Activated CD4-positive, alpha-beta T cell treated with anti-CD3 and anti-CD28 coated beads for 48 hours (primary cell): ENCODE data around the gene ARRDC3.
"Not testable (repeated sequence)": the region's sequence is repeated elsewhere in the genome, so short reads cannot be mapped to it uniquely, and the experiment has no call there.

Experiments
- DNase-seq: peaks from one replicate; pipeline ENCODE4 v3.0.0-alpha.2; 2020

Gene ARRDC3, protein sequence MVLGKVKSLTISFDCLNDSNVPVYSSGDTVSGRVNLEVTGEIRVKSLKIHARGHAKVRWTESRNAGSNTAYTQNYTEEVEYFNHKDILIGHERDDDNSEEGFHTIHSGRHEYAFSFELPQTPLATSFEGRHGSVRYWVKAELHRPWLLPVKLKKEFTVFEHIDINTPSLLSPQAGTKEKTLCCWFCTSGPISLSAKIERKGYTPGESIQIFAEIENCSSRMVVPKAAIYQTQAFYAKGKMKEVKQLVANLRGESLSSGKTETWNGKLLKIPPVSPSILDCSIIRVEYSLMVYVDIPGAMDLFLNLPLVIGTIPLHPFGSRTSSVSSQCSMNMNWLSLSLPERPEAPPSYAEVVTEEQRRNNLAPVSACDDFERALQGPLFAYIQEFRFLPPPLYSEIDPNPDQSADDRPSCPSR

DNA sequence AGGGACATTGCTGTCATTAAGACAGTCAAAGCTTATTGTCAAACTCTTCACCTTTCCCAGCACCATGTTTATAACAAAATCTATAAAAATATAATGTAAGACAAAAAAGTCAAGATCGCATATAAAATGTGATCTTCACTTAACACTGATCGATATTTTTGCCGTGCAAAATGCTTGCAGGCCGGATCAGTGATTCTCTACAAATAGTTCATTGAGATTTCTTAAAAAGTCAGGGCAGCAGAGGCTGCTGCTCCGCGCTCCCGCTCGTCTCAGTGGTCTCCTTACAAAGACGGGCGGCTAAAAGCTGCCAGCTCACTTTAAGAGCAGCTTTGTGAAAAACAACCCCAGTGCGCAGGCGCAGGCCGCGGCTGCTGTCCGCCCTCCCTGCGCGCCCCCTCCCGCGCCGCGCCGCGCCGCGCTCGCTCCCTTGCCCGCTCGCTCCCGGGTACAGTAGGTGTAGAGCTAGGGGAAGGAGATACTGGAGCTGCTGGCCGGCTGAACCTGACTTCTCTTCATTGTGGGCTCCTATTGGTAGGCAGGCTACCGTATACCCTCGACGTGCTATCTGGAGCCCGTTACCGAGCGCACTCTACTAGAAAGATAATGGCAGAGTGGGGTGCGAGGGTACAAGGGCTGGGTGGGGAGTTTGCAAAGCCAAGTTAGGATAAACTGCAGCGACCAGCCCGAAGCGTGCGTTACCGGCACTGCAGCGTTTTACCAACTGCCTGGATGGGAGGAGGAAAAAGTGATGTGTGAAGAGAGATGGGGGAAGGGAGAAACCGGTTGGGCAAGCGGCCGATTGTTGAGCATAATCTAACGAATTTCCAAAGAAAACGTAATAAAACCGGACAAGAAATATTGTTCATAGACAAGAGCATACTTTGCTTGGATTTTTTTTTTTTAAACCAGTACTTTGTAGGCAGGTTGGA is at the start of gene ARRDC3:
Gene ARRDC3 (minus strand): TSS at position 291 of the 929 bp plus-strand sequence. CDS start 225 bp downstream, at position 66.
- DNase-seq: peak; percentile 97

DNA sequence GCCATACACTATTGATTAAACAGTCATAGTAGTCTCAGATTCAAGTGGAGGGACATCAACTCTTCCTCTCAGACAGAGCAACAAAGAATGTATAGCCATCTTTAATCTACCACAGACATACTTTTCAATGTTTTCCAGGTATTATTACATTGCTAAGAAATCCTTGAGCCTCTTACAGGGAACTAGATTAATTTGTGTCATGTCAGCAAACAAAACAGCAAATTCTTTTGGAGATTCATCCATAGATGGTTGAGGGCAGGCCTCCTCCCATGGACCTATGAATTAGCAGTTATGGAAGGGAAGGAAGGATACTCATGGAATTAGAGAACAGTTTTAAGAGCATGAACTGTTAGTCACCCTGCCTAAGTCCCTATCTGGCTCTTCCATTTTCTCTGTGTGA is 47.8 kb upstream of the ARRDC3 start:
- DNase-seq: no peak

DNA sequence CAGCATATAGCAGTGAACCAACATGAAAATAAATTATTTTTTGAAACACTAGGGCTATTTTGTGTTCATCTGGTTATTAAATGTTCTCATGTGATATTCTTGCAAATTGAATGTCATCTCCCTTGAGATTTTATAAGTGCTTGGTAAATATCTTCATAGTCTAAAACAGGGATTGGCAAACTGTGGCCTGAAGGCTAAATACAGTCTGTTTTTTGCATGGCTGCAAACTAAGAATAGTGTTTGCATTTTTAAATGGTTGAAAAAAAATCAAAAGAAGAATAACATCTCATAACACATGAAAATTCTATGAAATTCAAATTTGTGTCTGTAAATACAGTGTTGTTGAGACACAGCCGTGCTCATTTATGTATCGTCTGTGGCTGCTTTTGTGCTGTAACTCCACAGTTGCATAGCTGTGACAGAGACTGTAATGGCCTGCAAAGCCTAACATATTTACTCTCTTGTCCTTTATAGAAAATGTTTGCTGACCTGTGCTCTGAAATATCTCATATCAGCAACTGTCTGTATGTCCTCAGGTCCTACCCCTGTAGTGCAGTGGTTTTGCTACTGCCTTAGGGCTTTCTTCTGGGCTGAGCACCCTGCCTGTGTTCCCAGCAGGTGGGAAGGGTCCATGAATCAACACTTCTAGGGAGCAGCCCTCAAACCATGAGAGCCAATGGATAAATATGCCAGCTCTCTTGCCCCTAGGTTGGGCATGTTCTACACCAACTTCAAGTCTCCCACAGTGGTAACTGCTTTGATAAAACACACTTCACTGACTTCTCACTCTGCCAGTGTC is 41.7 kb upstream of the ARRDC3 start:
- no peak for DNase-seq

DNA sequence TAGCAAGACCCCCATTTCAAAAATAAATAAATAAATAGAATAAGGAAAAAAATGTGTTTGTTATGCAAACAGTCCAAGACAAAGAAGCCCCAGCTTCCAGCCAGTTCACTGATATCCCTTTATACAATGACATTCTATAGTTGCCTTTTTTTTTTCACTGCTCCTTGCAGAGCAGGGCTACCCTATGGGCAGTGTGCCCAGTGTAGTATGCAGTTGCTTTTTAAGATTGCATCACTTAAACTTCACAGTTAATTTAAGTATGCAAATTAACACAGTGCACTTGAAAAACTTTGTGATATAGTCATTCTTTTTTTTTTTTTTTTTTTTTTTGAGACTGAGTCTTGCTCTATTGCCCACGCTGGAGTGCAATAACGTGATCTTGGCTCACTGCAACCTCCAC is 40.8 kb upstream of the ARRDC3 start:
- DNase-seq: no peak

DNA sequence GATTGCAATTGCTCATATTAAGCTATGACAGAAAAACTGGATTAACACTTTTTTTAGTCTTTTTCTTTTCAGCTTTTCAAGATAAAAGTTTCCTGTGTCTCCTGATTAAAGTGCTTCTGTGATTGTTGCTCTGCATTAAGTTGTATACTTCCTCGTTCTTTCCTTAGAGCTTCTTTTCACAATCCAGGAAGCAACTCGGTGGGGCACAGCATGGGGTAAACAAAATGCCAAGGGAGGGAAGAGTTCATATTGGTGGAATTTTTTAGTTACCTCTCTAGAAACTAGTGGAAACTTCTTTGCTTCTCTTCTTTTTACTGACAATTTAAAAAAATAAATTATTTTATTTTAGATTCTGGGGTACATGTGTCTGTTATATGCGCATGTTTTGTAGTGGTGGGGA is 37.8 kb upstream of the ARRDC3 start:
- no peak for DNase-seq

DNA sequence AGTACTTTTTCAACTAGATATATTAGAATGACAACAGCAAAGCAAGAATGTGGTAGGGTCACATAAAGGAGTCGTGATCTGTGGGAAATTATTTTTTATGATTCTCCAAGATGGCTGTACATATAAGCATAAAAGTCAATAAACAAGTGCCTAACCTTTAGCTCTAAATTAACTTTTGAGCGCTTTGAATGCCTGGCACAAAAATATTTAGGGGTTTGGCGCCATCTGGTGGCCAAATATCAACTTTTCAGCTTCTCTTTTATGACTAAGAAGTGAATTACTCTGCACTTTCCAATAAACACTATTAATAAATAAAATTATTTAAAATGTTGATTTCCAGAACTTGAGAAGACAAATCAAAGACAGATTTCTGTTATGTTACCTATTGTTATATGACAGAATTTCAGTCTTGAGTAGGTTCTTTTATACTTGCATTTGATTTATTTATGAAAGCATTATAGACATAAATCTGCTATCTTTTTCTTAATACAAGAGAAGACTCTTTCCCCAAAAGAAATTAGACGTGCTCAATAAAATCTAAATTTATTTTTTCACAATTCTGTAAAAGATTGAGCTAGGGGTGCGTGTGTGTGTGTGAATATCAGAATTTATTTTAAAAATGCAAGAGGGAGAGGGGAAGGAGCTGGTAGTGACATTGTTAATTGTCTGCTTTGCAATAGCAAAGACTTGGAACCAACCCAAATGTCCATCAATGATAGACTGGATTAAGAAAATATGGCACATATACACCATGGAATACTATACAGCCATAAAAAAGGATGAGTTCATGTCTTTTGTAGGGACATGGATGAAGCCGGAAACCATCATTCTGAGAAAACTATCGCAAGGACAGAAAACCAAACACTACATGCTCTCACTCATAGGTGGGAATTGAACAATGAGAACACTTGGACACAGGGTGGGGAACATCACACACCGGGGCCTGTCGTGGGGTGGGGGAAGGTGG is 36.7 kb upstream of the ARRDC3 start:
- peak; percentile 81 for DNase-seq

DNA sequence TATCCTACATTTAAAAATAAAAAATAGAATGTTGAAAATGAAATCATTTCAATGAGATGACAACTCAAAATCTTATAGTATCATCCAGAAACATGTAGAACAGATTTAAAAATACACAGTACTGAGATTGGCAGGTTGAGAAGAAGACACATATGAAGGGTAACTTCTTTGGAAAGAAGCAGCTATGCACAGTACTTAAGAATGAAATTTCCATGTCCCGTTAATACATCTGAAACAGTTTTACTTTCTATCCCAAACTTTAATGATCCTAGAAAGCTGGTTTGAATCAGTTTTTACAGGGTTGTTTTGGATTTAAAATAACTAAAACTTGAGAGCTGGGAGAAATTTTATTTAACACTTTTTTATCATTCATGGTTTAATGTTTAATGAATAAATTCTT is 36.0 kb upstream of the ARRDC3 start:
- no peak for DNase-seq

DNA sequence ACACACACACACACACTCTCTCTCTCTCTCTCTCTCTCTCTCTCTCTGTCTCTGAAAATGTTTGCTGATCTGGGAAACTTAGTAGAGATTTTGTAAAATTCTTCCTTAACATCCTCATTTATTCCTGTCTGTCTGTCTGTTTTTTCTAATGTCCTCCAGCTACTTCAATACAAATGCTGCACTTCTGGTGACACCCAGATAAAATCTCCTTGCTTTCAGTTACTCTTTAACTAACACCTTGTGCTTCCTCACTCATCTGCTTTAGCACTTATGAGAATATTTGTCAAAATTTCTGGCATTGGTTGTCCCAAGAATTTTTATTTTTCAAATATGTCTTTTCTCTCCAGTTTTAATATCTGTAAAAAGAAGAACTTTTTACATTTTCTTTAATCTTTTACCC is 35.0 kb upstream of the ARRDC3 start:
- no peak for DNase-seq

DNA sequence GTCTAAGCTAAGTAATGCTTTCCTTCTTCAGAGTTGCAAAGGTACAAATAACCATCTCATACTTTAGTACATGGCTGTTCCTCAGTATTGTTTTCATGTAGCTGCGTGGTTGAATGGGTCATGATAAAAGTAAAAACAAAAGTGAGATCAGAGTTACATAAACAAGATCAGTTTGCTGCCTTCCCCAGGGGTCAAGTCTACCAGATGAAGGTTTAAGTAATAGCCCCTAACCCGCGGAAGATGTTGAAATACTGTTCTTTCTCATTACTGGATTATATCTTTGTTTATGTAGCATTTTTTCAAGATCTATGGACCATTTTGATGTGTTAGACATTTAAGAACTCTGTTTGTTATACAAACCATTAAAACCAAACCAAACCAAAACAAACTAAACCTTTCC is 34.1 kb upstream of the ARRDC3 start:
- DNase-seq: no peak

DNA sequence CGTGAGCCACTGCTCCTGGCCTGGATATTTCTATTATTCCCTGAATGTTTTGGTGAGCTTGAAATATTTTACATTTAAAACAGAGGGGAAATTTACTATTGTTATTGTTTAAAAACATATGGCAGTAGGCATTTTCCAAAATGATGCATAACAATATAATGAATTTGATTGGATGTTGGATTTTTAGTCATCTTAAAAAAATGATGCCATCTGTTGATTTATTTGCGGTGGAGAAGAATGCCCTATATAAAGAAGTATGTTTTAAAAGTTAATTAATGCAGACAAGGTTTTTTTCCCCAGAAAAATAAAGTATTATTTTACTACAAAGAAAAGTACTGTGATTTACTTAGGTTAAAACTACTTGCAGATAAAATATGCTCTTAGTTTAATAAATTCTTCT is 33.4 kb upstream of the ARRDC3 start:
- DNase-seq: no peak

DNA sequence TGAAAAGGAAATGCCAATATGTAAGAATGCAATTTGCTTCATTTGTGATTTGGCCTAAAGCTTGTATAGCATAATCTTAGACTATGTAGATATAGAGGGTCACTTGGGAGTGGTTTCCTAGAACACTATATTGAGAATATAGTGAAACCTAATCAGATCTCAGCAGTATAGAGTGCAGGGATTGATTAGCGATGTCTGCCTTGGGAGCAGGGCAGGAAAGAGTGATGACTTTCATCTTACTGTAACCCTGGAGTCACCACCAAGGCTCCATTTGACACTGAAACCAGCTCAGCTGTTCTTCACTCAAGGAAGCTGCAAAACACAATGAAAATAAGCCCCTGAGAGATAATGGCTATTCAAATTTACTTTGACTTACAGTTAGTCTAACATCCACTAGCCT is 26.2 kb upstream of the ARRDC3 start:
- DNase-seq: no peak

DNA sequence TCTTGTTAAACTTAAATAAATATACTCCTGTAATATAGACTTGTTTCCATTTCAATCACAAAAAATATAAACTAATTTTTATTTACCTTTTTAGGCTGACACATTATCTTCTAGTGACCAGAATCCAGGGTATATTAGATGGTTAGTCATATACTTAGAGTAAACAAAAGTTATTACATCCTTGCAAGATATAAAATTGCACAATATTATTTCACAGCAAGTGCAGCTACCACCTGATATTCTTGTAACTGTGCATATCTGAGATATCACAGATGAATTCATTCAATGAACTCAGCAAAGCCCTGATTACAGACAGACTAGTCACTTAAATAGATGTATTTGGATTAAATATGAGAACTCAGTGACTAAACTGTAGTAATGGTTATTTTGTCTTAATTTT is 25.6 kb upstream of the ARRDC3 start:
- no peak for DNase-seq

DNA sequence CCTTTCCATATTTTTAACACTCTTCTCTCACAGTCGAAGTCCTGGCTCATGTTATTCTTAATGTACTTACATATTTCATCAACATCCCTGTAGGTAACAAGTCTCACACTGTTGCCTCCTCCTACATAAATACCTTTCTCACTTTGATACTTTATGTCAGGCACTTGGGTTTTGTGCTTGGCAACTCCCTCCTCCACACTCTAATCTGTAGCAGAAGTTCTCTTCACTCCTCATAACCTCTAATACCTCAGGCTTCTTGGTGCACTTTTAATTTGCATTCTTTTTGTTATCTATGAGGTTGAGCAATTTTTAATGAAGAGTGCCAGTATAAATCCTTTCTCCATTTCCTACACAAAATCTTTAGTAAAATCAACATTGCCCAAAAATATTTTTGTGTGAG is 24.1 kb upstream of the ARRDC3 start:
- no peak for DNase-seq

DNA sequence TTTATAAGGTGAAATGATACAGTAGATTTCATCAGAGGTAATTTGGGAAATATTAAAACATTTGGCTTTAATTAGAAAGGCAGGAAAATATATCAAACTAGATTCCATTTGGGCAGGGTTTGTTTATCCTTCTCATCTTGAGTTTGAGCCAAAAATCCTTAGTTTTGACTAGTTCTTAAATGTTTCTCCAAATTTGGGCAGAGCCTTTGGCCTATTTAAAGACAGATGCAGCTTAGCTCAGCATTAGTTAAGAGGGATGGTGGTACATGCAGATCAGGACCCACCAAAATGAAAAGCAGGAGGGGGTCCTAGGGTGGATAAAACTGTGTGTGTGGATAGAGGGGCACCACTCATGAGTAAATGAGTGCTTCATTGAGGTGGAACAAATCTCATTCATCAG is 20.3 kb upstream of the ARRDC3 start:
- DNase-seq: no peak

DNA sequence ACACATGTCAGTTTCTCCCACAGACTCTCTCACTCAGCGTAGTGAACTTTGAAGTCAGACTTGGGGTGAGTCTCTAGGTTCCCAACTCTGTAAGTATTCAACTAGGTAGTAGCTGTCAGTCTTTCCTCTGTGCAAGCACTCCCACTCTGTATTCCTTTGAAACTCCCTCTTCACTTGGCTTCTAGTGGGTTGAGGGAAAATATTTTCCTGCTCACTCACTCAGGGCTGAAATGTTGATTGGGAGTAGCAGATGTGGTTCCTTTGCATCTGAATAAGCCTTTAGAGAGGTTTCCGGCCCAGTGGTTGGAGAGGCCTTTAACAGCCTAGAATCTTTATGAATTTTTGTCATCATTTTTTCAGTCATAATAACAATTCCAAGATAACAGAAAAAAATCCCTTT is 18.1 kb upstream of the ARRDC3 start:
- no peak for DNase-seq

DNA sequence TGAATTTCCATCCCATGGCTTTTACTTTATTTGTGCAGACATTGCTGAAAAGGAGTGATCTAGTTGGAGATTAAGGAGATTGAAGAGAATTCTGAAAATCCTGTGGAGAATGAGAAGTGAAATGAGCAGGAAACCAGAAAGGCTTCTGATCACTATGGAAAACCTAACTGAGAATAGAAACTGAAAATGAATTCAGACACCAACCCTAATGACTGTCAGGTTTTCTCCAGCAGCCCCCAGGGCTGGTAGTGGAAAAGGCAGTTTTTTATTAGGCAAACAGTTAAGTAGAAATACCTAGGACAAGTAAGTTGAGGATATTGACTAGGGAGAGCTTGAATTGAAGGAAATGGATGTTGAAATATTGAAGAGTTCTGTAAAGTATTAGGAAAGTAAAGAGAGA is 14.7 kb upstream of the ARRDC3 start:
- DNase-seq: no peak

DNA sequence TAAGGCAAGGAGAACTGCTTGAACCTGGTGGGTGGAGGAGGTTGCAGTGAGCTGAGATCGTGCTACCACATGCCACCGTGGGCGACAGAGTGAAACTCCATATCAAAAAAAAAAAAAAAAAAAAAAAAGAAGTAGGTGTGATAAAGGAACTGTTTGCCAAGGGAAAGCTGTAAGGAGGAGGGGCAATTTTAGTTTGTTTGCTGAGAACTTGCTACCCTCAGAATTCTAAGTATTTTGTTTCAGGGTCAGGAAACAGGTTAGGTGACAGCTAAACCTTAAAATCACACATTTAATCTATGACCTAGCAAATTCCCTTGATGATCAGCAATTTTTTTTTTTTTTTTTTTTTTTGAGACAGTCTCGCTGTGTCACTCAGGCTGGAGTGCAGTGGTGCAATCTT is 7.2 kb upstream of the ARRDC3 start:
- peak; percentile 15 for DNase-seq

DNA sequence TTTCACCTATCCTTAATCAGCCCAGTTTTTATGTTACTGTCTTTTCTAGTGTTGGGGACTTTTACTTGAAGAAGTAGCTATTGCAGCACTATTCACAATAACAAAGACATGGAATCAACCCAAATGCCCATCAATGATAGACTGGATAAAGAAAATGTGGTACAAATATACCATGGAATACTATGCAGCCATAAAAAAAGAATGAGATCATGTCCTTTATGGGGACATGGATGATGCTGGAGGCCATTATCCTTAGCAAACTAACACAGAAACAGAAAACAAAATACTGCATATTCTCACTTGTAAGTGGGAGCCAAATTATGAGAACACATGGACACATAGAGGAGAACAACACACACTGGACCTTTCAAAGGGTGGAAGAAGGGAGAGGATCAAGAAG is 6.4 kb upstream of the ARRDC3 start:
- DNase-seq: not testable (repeated sequence)

DNA sequence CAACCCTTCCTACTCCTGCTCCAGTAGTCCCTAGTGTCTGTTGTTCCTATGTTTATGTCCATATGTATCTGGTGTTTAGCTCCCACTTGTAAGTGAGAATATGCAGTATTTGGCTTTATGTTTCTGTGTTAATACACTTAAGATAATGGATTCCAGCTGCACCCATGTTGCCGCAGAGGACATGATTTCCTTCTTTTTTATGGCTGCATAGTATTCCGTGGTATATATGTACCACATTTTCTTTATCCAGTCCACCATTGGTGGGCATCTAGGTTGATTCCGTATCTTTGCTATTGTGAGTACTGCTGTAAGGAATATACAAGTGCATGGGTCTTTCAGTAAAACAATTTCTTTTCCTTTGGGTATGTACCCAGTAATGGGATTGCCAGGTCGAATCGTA is 5.2 kb upstream of the ARRDC3 start:
- DNase-seq: no peak

DNA sequence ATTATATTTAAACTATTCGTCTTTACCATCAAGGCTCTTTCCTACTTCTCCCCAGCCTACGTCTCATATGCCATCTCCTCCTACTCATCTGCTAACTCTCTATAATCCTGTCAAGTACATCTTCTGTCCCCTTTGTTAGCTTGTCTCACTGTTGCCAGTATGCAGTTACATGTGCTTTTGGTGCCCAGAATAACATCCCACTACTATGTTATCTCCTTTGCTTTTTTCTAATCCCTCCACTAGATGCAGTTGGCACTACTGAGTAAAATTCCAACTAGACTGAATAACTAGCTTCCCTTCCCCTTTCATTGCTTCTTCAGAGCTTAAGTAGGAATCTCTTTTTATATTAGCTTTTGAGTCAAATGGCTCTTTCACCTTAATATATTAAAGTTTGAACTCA is 3.0 kb upstream of the ARRDC3 start:
- DNase-seq: no peak

DNA sequence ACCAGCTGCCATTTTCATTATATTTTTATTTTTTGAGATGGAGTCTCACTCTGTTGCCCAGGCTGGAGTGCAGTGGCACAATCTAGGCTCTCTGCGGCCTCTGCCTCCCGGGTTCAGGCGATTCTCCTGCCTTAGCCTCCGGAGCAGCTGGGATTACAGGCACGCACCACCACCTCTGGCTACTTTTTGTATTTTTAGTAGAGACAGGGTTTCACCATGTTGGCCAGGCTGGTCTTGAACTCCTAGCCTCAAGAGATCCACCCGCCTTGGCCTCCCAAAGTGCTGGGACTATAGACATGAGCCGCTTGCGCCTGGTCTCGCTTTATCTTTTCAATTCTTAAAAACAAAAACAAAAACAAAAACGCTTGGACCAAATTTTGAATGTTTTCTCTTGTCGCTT is 2.5 kb upstream of the ARRDC3 start:
- not testable (repeated sequence) for DNase-seq
